B cell (primary cell): Measurements from ENCODE around the gene ROR2. TPM values are rescaled to one million over a fixed set of nuclear protein-coding genes. Genes with fewer than 3 reads are reported as not detected.

ENCODE experiments used
- ATAC-seq: fragments of 200-7000 bp; cut with Tn5 transposase; one replicate; pipeline ENCODE4 v1.10.0; 2021; ENCODE audit warnings: low read depth, mild to moderate bottlenecking, moderate number of reproducible peaks, moderate library complexity
- CTCF ChIA-PET: fragments of 350-600 bp; sonication (Branson Sonifier 250); formaldehyde crosslinking; loops from one replicate; lab custom pipeline; 2021; ENCODE audit warnings: antibody characterized with exemption, inconsistent platforms; lab: Charles Lee
- POLR2A ChIA-PET: fragments of 350-600 bp; sonication (Branson Sonifier 250); formaldehyde crosslinking; loops from one replicate; lab custom pipeline; 2021; ENCODE audit warnings: antibody characterized with exemption; lab: Charles Lee
- DNase-seq: peaks from one replicate; pipeline ENCODE4 v3.0.0; 2013
- H2AFZ ChIP-seq: 2 replicates; pipeline ENCODE4 v1.6.1; 2012; ENCODE audit warnings: mild to moderate bottlenecking, low read depth, low read length; ENCODE audit not compliant: insufficient read depth, poor library complexity, severe bottlenecking
- H3K27ac ChIP-seq, 2 donors: 1 replicate in 1 of 2; 2 replicates in 1 of 2; pipeline ENCODE4 v1.5.1; 2012 to 2013; ENCODE audit warnings: low read length in 2 of 2, mild to moderate bottlenecking in 2 of 2, moderate library complexity in 1 of 2
- H3K27me3 ChIP-seq, 4 experiments: fragments of 200-600 bp in 1 of 4; sonication (generic) in 1 of 4; replicated peaks in 1 of 4; 1 replicate in 2 of 4; 2 replicates in 2 of 4; pipeline versions ENCODE4 v1.6.1 to v1.7.0; 2013 to 2016; ENCODE audit warnings: low read length in 3 of 4, mild to moderate bottlenecking in 2 of 4, mixed read lengths in 1 of 4, moderate library complexity in 1 of 4; ENCODE audit not compliant: insufficient read depth in 4 of 4, control insufficient read depth in 3 of 4; ENCODE audit errors: control extremely low read depth in 1 of 4
- H3K36me3 ChIP-seq, 2 experiments: replicated peaks in 1 of 2; 1 replicate in 1 of 2; 2 replicates in 1 of 2; pipeline versions ENCODE4 v1.6.1 to v1.7.1; 2013; ENCODE audit warnings: low read length in 1 of 2; ENCODE audit not compliant: insufficient read depth in 2 of 2, control insufficient read depth in 1 of 2; ENCODE audit errors: control extremely low read depth in 1 of 2, extremely low read depth in 1 of 2
- H3K4me1 ChIP-seq, 2 donors: fragments of 200-600 bp in 1 of 2; sonication (generic) in 1 of 2; 1 replicate in 1 of 2; 2 replicates in 1 of 2; pipeline versions ENCODE4 v1.5.1 to v1.6.1; 2013 to 2017; ENCODE audit warnings: low read length in 2 of 2; ENCODE audit not compliant: control insufficient read depth in 2 of 2, insufficient read depth in 2 of 2
- H3K4me2 ChIP-seq: replicated peaks from 2 replicates; pipeline ENCODE3; 2012; ENCODE audit warnings: mild to moderate bottlenecking, low read depth, low read length; ENCODE audit not compliant: poor library complexity, severe bottlenecking
- H3K4me3 ChIP-seq, 5 experiments: fragments of 200-600 bp in 1 of 5; sonication (generic) in 1 of 5; 1 replicate in 3 of 5; 2 replicates in 2 of 5; pipeline versions ENCODE4 v1.5.1 to v1.7.0; 2011 to 2016; ENCODE audit warnings: low read length in 4 of 5, mild to moderate bottlenecking in 4 of 5, low read depth in 2 of 5, control low read depth in 1 of 5, moderate library complexity in 1 of 5; ENCODE audit not compliant: insufficient read depth in 1 of 5; ENCODE audit errors: control extremely low read depth in 1 of 5, extremely low read depth in 1 of 5
- H3K79me2 ChIP-seq: fragments of 200-600 bp; sonication (generic); one replicate; pipeline ENCODE4 v1.6.0; 2016; ENCODE audit warnings: low read length; ENCODE audit not compliant: control insufficient read depth, insufficient read depth
- H3K9ac ChIP-seq: fragments of 200-600 bp; sonication (generic); 2 replicates; pipeline ENCODE4 v1.6.1; 2017; ENCODE audit warnings: mild to moderate bottlenecking, low read length, moderate library complexity
- H3K9me3 ChIP-seq, 3 donors: one replicate each; pipeline versions ENCODE4 v1.6.1 to v1.7.1; 2013; ENCODE audit warnings: low read length in 2 of 3; ENCODE audit not compliant: control insufficient read depth in 2 of 3, insufficient read depth in 1 of 3; ENCODE audit errors: control extremely low read depth in 1 of 3
- H4K20me1 ChIP-seq: 2 replicates; pipeline ENCODE4 v1.6.0; 2012; ENCODE audit warnings: mild to moderate bottlenecking, low read length; ENCODE audit not compliant: insufficient read depth, control insufficient read depth, poor library complexity, severe bottlenecking
- H3K27ac Mint-ChIP-seq: one replicate; pipeline ENCODE4 v1.8.0; 2021; ENCODE audit warnings: mixed read lengths
- H3K27me3 Mint-ChIP-seq: one replicate; pipeline ENCODE4 v1.8.0; 2021; ENCODE audit warnings: mixed read lengths
- H3K4me1 Mint-ChIP-seq: one replicate; pipeline ENCODE4 v1.8.0; 2021; ENCODE audit warnings: mixed read lengths
- H3K4me3 Mint-ChIP-seq: one replicate; pipeline ENCODE4 v1.8.0; 2021; ENCODE audit warnings: mixed read lengths
- H3K9me3 Mint-ChIP-seq: one replicate; pipeline ENCODE4 v1.8.0; 2022; ENCODE audit warnings: mixed read lengths; ENCODE audit not compliant: insufficient read depth
- EZH2 ChIP-seq: IDR thresholded peaks from 2 replicates; pipeline ENCODE4 v1.6.1; 2012; ENCODE audit warnings: borderline replicate concordance, low read depth, mild to moderate bottlenecking, moderate library complexity, low read length; ENCODE audit not compliant: insufficient read depth, poor library complexity, severe bottlenecking
- WGBS: methylation state at CpG from one replicate; pipeline ENCODE4 v1.1.5; 2013; ENCODE audit warnings: missing lambda C conversion rate; ENCODE audit not compliant: insufficient coverage; 5-methylcytosine and 5-hydroxymethylcytosine counted together
- intact Hi-C: fragments of 100-400 bp; cut with micrococcal nuclease; formaldehyde crosslinking; loops from one replicate; pipeline ENCODE4 v1.10.0; 2022
- polyA plus RNA-seq: library from polyadenylated mRNA; depleted of rRNA; stranded (reverse); fragments of >200 nt; gene quantifications from 2 replicates; pipeline ENCODE4 v1.2.3, GENCODE V29; 2012
- total RNA-seq, 2 donors: library from RNA; stranded (reverse); fragments of 120-200 nt in 1 of 2; gene quantifications; 1 replicate in 1 of 2; 2 replicates in 1 of 2; pipeline versions ENCODE4 v1.2.3 to v1.2.4, GENCODE V29; 2013 to 2022
- TF ChIP-seq, protein P1 (sequence below): fragments of 200-600 bp; IDR thresholded peaks from one replicate; pipeline ENCODE4 v1.8.0; 2022; ENCODE audit warnings: antibody characterized with exemption, mild to moderate bottlenecking

The ROR2 gene
- total and polyA plus RNA-seq, 2 donors (not counting 1 experiment from before 2014, with no cell fraction given): 0.21 to 0.49 TPM

DNA sequence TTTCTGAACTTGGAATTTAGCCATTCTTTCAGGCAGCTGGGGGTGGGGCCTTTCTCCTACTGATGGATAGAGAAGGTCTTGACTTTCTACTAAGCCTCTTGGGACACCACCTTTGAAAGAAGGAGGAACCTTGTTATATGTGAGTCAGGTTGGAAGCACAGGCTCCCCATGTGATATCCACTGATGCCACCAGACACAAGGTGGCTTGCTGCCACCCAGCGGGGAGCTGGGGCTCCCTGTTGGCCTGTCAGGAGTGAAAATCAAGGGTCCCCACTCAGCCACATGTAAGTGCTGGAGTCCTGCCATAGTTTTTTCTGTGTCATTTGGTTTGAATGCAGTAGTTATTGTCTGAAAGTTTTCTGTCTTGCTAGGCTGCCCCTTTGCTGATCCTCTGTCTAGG lies 274.0 kb downstream of the ROR2 start:
- POLR2A ChIA-PET: no interaction called here
- no peak overlapping the region for H2AFZ ChIP-seq
- H3K9me3 ChIP-seq: no peaks in the 10 kb centered on the region
- H3K4me3 Mint-ChIP-seq: no peak overlapping the region
- TF ChIP-seq EZH2: no peak
- TF ChIP-seq, protein P1, sequence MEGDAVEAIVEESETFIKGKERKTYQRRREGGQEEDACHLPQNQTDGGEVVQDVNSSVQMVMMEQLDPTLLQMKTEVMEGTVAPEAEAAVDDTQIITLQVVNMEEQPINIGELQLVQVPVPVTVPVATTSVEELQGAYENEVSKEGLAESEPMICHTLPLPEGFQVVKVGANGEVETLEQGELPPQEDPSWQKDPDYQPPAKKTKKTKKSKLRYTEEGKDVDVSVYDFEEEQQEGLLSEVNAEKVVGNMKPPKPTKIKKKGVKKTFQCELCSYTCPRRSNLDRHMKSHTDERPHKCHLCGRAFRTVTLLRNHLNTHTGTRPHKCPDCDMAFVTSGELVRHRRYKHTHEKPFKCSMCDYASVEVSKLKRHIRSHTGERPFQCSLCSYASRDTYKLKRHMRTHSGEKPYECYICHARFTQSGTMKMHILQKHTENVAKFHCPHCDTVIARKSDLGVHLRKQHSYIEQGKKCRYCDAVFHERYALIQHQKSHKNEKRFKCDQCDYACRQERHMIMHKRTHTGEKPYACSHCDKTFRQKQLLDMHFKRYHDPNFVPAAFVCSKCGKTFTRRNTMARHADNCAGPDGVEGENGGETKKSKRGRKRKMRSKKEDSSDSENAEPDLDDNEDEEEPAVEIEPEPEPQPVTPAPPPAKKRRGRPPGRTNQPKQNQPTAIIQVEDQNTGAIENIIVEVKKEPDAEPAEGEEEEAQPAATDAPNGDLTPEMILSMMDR: no peak
- CTCF ChIA-PET: interaction anchor here (2.2 kb wide), 1 partner anchor 761 kb away, joined by 9 read pairs; no protein-coding TSS in a partner anchor
- ATAC-seq (no peak), DNase-seq (no peak)
- H3K4me2 ChIP-seq: no peak overlapping the region
- no peak overlapping the region for H3K27ac ChIP-seq
- H3K36me3 ChIP-seq: no peaks in the 10 kb centered on the region
- 100% methylated on average over 1 of the region's 1 CpG for WGBS
- no peaks in the 10 kb centered on the region for H3K4me1 ChIP-seq
- no peak overlapping the region for H3K27ac Mint-ChIP-seq
- no peak overlapping the region for H3K4me3 ChIP-seq
- no peaks in the 10 kb centered on the region for H3K9me3 Mint-ChIP-seq
- no peaks in the 10 kb centered on the region for H4K20me1 ChIP-seq
- intact Hi-C loops: no loop called here
- H3K9ac ChIP-seq: no peak overlapping the region
- peaks cover 0 to 10% (median 4%) of the 10 kb centered on the region in 4 experiments for H3K27me3 ChIP-seq
- H3K4me1 Mint-ChIP-seq: no peaks in the 10 kb centered on the region
- H3K79me2 ChIP-seq: no peaks in the 10 kb centered on the region
- H3K27me3 Mint-ChIP-seq: peaks cover 66% of the 10 kb centered on the region

DNA sequence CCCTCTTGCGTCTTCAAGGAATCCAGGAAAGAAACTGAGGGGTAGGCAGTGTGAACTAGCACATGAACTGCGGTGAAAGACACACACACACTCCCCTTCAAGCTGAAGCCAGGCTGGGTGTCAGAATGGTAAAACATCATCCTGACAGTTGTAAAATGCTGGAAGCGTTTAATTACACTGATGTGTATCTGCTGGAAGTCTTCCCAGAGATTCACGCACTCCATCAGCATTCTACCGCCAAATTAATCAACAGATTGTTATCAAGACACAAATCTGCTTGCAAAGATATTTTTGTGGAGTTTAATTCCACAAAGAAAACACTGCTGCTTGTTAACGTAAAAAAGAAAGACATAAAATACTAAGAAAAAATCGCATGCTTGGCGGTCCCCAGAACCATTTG lies 285.4 kb downstream of the ROR2 start:
- no peak overlapping the region for H3K27ac Mint-ChIP-seq
- Histone ChIP-seq H3K4me3 (no peak overlapping the region), H3K79me2 (no peaks in the 10 kb centered on the region), H2AFZ (no peak overlapping the region), H3K36me3 (no peaks in the 10 kb centered on the region), H3K9me3 (no peaks in the 10 kb centered on the region), H4K20me1 (no peaks in the 10 kb centered on the region), H3K9ac (no peak overlapping the region), H3K4me1 (no peaks in the 10 kb centered on the region), H3K27ac (no peak overlapping the region), H3K27me3 (peaks cover 0 to 6% (median 0%) of the 10 kb centered on the region in 4 experiments), H3K4me2 (no peak overlapping the region)
- intact Hi-C loops: no loop called here
- no peaks in the 10 kb centered on the region for H3K4me1 Mint-ChIP-seq
- peaks cover 17% of the 10 kb centered on the region for H3K27me3 Mint-ChIP-seq
- WGBS: 100% methylated on average over 2 of the region's 8 CpGs
- ATAC-seq: no peak
- TF ChIP-seq EZH2: no peak
- CTCF ChIA-PET: no interaction called here
- POLR2A ChIA-PET: no interaction called here
- H3K4me3 Mint-ChIP-seq: no peak overlapping the region
- no peak for DNase-seq
- H3K9me3 Mint-ChIP-seq: no peaks in the 10 kb centered on the region
